ENCODE measurements around the gene PTX4. TPM values are rescaled to one million over a fixed set of nuclear protein-coding genes. Genes with fewer than 3 reads are reported as not detected.
A peak's percentile ranks its signal among the peaks of the same experiment; 100 is the strongest.

Gene PTX4
- total RNA-seq, 1 donor from 2014 or later: 2.2 TPM

- H3K4me3 Mint-ChIP-seq (ENCODE audit: unreplicated experiment): no peak overlapping the region
- H3K9me3 Mint-ChIP-seq (ENCODE audit: unreplicated experiment): peaks cover 3% of the 10 kb centered on the region
- no peaks in the 10 kb centered on the region for H3K36me3 Mint-ChIP-seq (ENCODE audit: unreplicated experiment)
- H3K27ac Mint-ChIP-seq (ENCODE audit: unreplicated experiment): no peak overlapping the region
- H3K27me3 Mint-ChIP-seq (ENCODE audit: unreplicated experiment): peaks cover 3% of the 10 kb centered on the region
- TF ChIP-seq, protein P1, sequence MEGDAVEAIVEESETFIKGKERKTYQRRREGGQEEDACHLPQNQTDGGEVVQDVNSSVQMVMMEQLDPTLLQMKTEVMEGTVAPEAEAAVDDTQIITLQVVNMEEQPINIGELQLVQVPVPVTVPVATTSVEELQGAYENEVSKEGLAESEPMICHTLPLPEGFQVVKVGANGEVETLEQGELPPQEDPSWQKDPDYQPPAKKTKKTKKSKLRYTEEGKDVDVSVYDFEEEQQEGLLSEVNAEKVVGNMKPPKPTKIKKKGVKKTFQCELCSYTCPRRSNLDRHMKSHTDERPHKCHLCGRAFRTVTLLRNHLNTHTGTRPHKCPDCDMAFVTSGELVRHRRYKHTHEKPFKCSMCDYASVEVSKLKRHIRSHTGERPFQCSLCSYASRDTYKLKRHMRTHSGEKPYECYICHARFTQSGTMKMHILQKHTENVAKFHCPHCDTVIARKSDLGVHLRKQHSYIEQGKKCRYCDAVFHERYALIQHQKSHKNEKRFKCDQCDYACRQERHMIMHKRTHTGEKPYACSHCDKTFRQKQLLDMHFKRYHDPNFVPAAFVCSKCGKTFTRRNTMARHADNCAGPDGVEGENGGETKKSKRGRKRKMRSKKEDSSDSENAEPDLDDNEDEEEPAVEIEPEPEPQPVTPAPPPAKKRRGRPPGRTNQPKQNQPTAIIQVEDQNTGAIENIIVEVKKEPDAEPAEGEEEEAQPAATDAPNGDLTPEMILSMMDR (IDR thresholded peaks at IDR 0.05; ENCODE audit: partially characterized antibody, unreplicated experiment): no peak
- H3K4me1 Mint-ChIP-seq (ENCODE audit: low read depth, unreplicated experiment): peaks cover 2% of the 10 kb centered on the region
- DNase-seq: peak; percentile 41
These were observed 52.6 kb downstream of the PTX4 start for GRCh38 chr16:1435921-1436697.

Other genes with a start within 250 kb of the PTX4 start
- gene TPSAB1, start 248.2 kb downstream of the PTX4 start, total RNA-seq (ENCODE audit: unreplicated experiment): not detected
- gene TPSD1, start 232.9 kb downstream of the PTX4 start, total RNA-seq (ENCODE audit: unreplicated experiment): not detected
- 256 TPM for gene UBE2I, start 179.3 kb downstream of the PTX4 start, total RNA-seq (ENCODE audit: unreplicated experiment)
- gene BAIAP3, start 155.3 kb downstream of the PTX4 start, total RNA-seq (ENCODE audit: unreplicated experiment): 26.7 TPM
- 52.5 TPM for gene TSR3, start 137.1 kb downstream of the PTX4 start, total RNA-seq (ENCODE audit: unreplicated experiment)
- 50.5 TPM for gene GNPTG, start 137.0 kb downstream of the PTX4 start, total RNA-seq (ENCODE audit: unreplicated experiment)
- gene UNKL, start 74.2 kb downstream of the PTX4 start, total RNA-seq (ENCODE audit: unreplicated experiment): 30.7 TPM
- 10.4 TPM for gene UQCC4, start 68.2 kb downstream of the PTX4 start, total RNA-seq (ENCODE audit: unreplicated experiment)
- gene PERCC1, start 57.9 kb downstream of the PTX4 start, total RNA-seq (ENCODE audit: unreplicated experiment): not detected
- gene CCDC154, start 44.4 kb downstream of the PTX4 start, total RNA-seq (ENCODE audit: unreplicated experiment): 4.2 TPM
- 118 TPM for gene CLCN7, start 13.9 kb downstream of the PTX4 start, total RNA-seq (ENCODE audit: unreplicated experiment)
- gene TELO2, start 4.4 kb upstream of the PTX4 start, total RNA-seq (ENCODE audit: unreplicated experiment): 101 TPM
- gene TMEM204, start 44.7 kb upstream of the PTX4 start, total RNA-seq (ENCODE audit: unreplicated experiment): 0.22 TPM
- gene IFT140, start 123.1 kb upstream of the PTX4 start, total RNA-seq (ENCODE audit: unreplicated experiment): 33.4 TPM
- 52.4 TPM for gene CRAMP1, start 123.4 kb upstream of the PTX4 start, total RNA-seq (ENCODE audit: unreplicated experiment)
- 72.9 TPM for gene JPT2, start 189.3 kb upstream of the PTX4 start, total RNA-seq (ENCODE audit: unreplicated experiment)
- gene MAPK8IP3, start 217.3 kb upstream of the PTX4 start, total RNA-seq (ENCODE audit: unreplicated experiment): 281 TPM